ENCODE results near the gene FGA. TPM values are rescaled to one million over a fixed set of nuclear protein-coding genes. Genes with fewer than 3 reads are reported as not detected.

FGA gene
- polyA plus RNA-seq, 1 of the 3 experiments (the other 2 are of a cell fraction): not detected

- TF ChIP-seq ZBTB33 (IDR thresholded peaks at IDR 0.05; ENCODE audit: borderline replicate concordance, low read depth) (no peak), EP300 (IDR thresholded peaks at IDR 0.05; ENCODE audit: borderline replicate concordance in 1 of 2, low read depth in 1 of 2, low read length in 1 of 2) (no peak), YY1 (IDR thresholded peaks at IDR 0.05; ENCODE audit: low read depth) (no peak), JUND (IDR thresholded peaks at IDR 0.05) (no peak), POLR2AphosphoS5 (IDR thresholded peaks at IDR 0.05; ENCODE audit: low read depth, low read length) (no peak), TAF1 (IDR thresholded peaks at IDR 0.05; ENCODE audit: borderline replicate concordance, low read depth, low read length) (no peak), MEF2A (IDR thresholded peaks at IDR 0.05; ENCODE audit: borderline replicate concordance, low read depth) (no peak)
- Histone ChIP-seq H3K27me3 (ENCODE audit: insufficient read depth) (0 out of 2 replicates have a peak, but pooled peaks cover 5% of the 10 kb centered on the region), H3K79me2 (ENCODE audit: insufficient read depth) (no peaks in the 10 kb centered on the region), H2AFZ (ENCODE audit: low read depth) (no peak overlapping the region), H3K27ac (ENCODE audit: low read depth in 2 of 2, low read length in 1 of 2) (no peak overlapping the region), H3K36me3 (replicated peaks in 1 of 2; ENCODE audit: control insufficient read depth in 1 of 2, insufficient read depth in 2 of 2, low read length in 1 of 2) (no peaks in the 10 kb centered on the region), H3K9ac (no peak overlapping the region), H4K20me1 (ENCODE audit: insufficient read depth) (no peaks in the 10 kb centered on the region), H3K4me1 (ENCODE audit: control insufficient read depth in 1 of 2, insufficient read depth in 2 of 2, low read depth in 1 of 2, low read length in 1 of 2) (no peaks in the 10 kb centered on the region), H3K9me3 (no peaks in the 10 kb centered on the region), H3K4me3 (ENCODE audit: low read depth in 2 of 2, low read length in 1 of 2) (no peak overlapping the region), H3K9me2 (no peaks in the 10 kb centered on the region), H3F3A (replicated peaks; ENCODE audit: insufficient read depth) (no peaks in the 10 kb centered on the region), H3K4me2 (no peak overlapping the region)
- DNase-seq: no peak
- POLR2A ChIA-PET: no interaction called here
- CTCF ChIA-PET: interaction anchor here (2.1 to 3.5 kb wide), 3 partner anchors 10 to 56 kb away, joined by 11 to 13 read pairs (median 11); no protein-coding TSS in a partner anchor
- WGBS (ENCODE audit: low lambda C conversion rate): 18% methylated on average over 3 of the region's 3 CpGs
These were observed 18.1 kb upstream of the FGA start for GRCh38 chr4:154608361-154609252.

GRCh38 chr4:154606728-154607723 is 16.5 kb upstream of the FGA start:
- Histone ChIP-seq H3K4me1 (ENCODE audit: control insufficient read depth in 1 of 2, insufficient read depth in 2 of 2, low read depth in 1 of 2, low read length in 1 of 2) (no peaks in the 10 kb centered on the region), H4K20me1 (ENCODE audit: insufficient read depth) (no peaks in the 10 kb centered on the region), H3F3A (replicated peaks; ENCODE audit: insufficient read depth) (no peaks in the 10 kb centered on the region), H3K9ac (no peak overlapping the region), H3K4me2 (no peak overlapping the region), H3K27ac (ENCODE audit: low read depth in 2 of 2, low read length in 1 of 2) (no peak overlapping the region), H3K4me3 (ENCODE audit: low read depth in 2 of 2, low read length in 1 of 2) (no peak overlapping the region), H3K9me2 (no peaks in the 10 kb centered on the region), H3K79me2 (ENCODE audit: insufficient read depth) (no peaks in the 10 kb centered on the region), H2AFZ (ENCODE audit: low read depth) (no peak overlapping the region), H3K9me3 (no peaks in the 10 kb centered on the region), H3K27me3 (ENCODE audit: insufficient read depth) (no peaks in the 10 kb centered on the region), H3K36me3 (replicated peaks in 1 of 2; ENCODE audit: control insufficient read depth in 1 of 2, insufficient read depth in 2 of 2, low read length in 1 of 2) (no peaks in the 10 kb centered on the region)
- CTCF ChIA-PET: interaction anchor here (0.9 to 3.5 kb wide), 3 partner anchors 11 to 55 kb away, joined by 3 to 11 read pairs (median 3); no protein-coding TSS in a partner anchor
- no peak for TF ChIP-seq CTCF (IDR thresholded peaks at IDR 0.05)
- no peak for TF ChIP-seq TEAD4 (IDR thresholded peaks at IDR 0.05; ENCODE audit: borderline replicate concordance, insufficient read depth)
- no peak for TF ChIP-seq PBX3 (IDR thresholded peaks at IDR 0.05)
- TF ChIP-seq SIN3A (IDR thresholded peaks at IDR 0.05; ENCODE audit: borderline replicate concordance, low read depth, low read length): no peak
- no peak for TF ChIP-seq YY1 (IDR thresholded peaks at IDR 0.05; ENCODE audit: low read depth)
- TF ChIP-seq USF2 (IDR thresholded peaks at IDR 0.05; ENCODE audit: borderline replicate concordance, low read depth, low read length): no peak
- no peak for TF ChIP-seq RXRA (IDR thresholded peaks at IDR 0.05; ENCODE audit: borderline replicate concordance, low read depth)
- TF ChIP-seq SMC3 (IDR thresholded peaks at IDR 0.05; ENCODE audit: low read depth, low read length): no peak
- no peak for TF ChIP-seq MXI1 (IDR thresholded peaks at IDR 0.05; ENCODE audit: low read depth, low read length)
- DNase-seq: no peak
- POLR2A ChIA-PET: no interaction called here
- 11% methylated on average over 6 of the region's 6 CpGs for whole genome bisulfite sequencing (ENCODE audit: low lambda C conversion rate)
